ENCODE results near the gene RAB31. TPM values are rescaled to one million over a fixed set of nuclear protein-coding genes. Genes with fewer than 3 reads are reported as not detected.

Gene RAB31
- total RNA-seq, 1 experiment from 2014 or later = 32.9 TPM

DNA sequence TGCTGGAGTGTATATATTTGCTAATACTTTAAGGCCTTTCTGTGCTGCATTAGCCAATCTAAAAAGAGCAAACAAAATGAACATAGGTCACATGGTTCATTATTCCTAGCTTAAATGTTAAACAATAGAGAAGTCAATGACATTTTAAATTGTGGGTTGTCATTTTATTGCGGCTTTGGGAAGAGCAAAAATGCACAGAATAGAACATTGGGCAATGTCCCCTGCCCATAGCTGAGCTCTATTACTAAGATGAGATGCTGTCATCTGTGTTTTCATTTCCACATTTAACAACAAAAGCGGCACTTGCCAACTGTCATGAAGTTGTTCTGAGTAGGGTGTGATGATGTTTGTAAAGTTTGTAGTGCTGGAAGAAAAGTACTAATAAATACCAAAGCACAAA lies 202.6 kb downstream of the RAB31 start:
- Mint-ChIP-seq H3K4me3 (no peak overlapping the region), H3K9me3 (peaks cover 5% of the 10 kb centered on the region; the same call in 1 of the 2 replicates), H3K4me1 (peaks cover 12% of the 10 kb centered on the region), H3K27me3 (ENCODE audit: low read depth) (no peaks in the 10 kb centered on the region; the same call in 1 of the 2 replicates), H3K36me3 (no peaks in the 10 kb centered on the region), H3K27ac (no peak overlapping the region)
- TF ChIP-seq, protein P1, sequence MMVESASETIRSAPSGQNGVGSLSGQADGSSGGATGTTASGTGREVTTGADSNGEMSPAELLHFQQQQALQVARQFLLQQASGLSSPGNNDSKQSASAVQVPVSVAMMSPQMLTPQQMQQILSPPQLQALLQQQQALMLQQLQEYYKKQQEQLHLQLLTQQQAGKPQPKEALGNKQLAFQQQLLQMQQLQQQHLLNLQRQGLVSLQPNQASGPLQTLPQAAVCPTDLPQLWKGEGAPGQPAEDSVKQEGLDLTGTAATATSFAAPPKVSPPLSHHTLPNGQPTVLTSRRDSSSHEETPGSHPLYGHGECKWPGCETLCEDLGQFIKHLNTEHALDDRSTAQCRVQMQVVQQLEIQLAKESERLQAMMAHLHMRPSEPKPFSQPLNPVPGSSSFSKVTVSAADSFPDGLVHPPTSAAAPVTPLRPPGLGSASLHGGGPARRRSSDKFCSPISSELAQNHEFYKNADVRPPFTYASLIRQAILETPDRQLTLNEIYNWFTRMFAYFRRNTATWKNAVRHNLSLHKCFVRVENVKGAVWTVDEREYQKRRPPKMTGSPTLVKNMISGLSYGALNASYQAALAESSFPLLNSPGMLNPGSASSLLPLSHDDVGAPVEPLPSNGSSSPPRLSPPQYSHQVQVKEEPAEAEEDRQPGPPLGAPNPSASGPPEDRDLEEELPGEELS (CRISPR knock-in tag; IDR thresholded peaks at IDR 0.05) = no peak
- POLR2A ChIA-PET = no interaction called here
- DNase-seq (ENCODE audit: low spot score) (no peak), ATAC-seq (no peak)
- CTCF ChIA-PET = no interaction called here

DNA sequence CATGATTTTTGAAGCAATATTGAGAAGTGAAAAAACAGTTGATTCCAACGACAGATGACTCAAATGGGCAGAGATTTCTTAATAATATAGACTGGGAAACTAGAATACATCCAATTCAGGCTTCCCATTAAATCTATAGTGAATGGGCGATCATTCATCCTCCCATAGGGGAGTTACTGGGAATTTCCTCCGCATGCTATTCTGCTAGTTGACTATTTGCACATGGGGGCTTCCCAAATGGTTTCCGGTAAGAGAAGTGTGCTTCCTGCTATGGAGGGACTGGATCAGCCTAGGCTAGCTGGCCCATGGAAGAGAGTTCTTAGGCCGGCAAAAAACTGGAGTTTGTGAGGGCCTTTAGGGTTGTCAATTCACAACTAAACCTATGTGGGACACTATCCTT lies 203.1 kb downstream of the RAB31 start:
- Mint-ChIP-seq H3K9me3 (peaks cover 5% of the 10 kb centered on the region; the same call in 1 of the 2 replicates), H3K27ac (no peak overlapping the region), H3K36me3 (no peaks in the 10 kb centered on the region), H3K4me3 (no peak overlapping the region), H3K4me1 (peaks cover 17% of the 10 kb centered on the region), H3K27me3 (ENCODE audit: low read depth) (no peaks in the 10 kb centered on the region; the same call in 1 of the 2 replicates)
- ATAC-seq = no peak
- ChIA-PET POLR2A (no interaction called here), CTCF (no interaction called here)
- TF ChIP-seq SMAD3 (CRISPR knock-in tag; IDR thresholded peaks at IDR 0.05; ENCODE audit: borderline replicate concordance) (no peak), FOXJ3 (CRISPR knock-in tag; IDR thresholded peaks at IDR 0.05; ENCODE audit: borderline replicate concordance) (no peak)
- TF ChIP-seq, protein P2, sequence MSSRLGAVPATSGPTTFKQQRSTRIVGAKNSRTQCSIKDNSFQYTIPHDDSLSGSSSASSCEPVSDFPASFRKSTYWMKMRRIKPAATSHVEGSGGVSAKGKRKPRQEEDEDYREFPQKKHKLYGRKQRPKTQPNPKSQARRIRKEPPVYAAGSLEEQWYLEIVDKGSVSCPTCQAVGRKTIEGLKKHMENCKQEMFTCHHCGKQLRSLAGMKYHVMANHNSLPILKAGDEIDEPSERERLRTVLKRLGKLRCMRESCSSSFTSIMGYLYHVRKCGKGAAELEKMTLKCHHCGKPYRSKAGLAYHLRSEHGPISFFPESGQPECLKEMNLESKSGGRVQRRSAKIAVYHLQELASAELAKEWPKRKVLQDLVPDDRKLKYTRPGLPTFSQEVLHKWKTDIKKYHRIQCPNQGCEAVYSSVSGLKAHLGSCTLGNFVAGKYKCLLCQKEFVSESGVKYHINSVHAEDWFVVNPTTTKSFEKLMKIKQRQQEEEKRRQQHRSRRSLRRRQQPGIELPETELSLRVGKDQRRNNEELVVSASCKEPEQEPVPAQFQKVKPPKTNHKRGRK (CRISPR knock-in tag; IDR thresholded peaks at IDR 0.05; ENCODE audit: borderline replicate concordance) = no peak
- no peak for DNase-seq (ENCODE audit: low spot score)

Other genes starting within 250 kb of the RAB31 start
- gene RALBP1, start 232.8 kb upstream of the RAB31 start, total RNA-seq (2021) = 59.9 to 69.3 TPM (median 61.4 TPM) in 3 replicates
- gene PPP4R1, start 93.7 kb upstream of the RAB31 start, total RNA-seq (2021) = 71.1 to 78.7 TPM (median 77.0 TPM) in 3 replicates
- 0.09 to 0.26 TPM (median 0.14 TPM) in 3 replicates for gene TXNDC2, start 177.7 kb downstream of the RAB31 start, total RNA-seq (2021)
- 137 to 142 TPM (median 137 TPM) in 3 replicates for gene VAPA, start 205.7 kb downstream of the RAB31 start, total RNA-seq (2021)

All from WTC11 (cell line).